OCI-LY7 (cell line): ENCODE data around the gene CCAR1.
"Not testable (repeated sequence)": the region's sequence is repeated elsewhere in the genome, so short reads cannot be mapped to it uniquely, and the experiment has no call there.

Experiments used
- EZH2phosphoT487 ChIP-seq: fragments of 200-600 bp; sonication (generic); IDR thresholded peaks from 2 replicates; pipeline ENCODE4 v1.6.1; 2018; ENCODE audit warnings: low read depth, borderline replicate concordance, mild to moderate bottlenecking, mixed run types, antibody characterized with exemption, low read length, moderate library complexity, mixed read lengths
- TF ChIP-seq, protein P1 (sequence below): fragments of 200-600 bp; sonication (generic); conservative IDR thresholded peaks from 2 replicates; pipeline ENCODE4 v1.5.1; 2014; ENCODE audit warnings: mild to moderate bottlenecking, antibody characterized with exemption, low read length, moderate library complexity, mixed read lengths

DNA sequence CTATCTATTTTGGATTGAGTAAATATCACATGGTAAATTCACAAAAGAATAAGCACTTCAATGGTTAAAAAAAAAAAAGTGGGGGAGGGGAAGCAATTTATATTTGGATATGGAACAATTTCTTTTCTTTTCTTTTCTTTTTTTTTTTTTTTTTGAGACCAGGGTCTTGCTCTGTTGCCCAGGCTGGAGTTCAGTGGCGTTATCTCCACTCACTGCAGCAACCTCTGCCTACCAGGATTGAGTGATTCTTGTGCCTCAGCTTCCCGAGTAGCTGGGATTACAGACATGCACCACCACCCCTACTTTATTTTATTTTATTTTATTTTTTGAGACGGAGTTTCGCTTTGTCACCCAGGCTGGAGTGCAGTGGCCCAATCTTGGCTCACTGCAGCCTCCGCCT is 12.1 kb upstream of the CCAR1 start:
- TF ChIP-seq, protein P1, sequence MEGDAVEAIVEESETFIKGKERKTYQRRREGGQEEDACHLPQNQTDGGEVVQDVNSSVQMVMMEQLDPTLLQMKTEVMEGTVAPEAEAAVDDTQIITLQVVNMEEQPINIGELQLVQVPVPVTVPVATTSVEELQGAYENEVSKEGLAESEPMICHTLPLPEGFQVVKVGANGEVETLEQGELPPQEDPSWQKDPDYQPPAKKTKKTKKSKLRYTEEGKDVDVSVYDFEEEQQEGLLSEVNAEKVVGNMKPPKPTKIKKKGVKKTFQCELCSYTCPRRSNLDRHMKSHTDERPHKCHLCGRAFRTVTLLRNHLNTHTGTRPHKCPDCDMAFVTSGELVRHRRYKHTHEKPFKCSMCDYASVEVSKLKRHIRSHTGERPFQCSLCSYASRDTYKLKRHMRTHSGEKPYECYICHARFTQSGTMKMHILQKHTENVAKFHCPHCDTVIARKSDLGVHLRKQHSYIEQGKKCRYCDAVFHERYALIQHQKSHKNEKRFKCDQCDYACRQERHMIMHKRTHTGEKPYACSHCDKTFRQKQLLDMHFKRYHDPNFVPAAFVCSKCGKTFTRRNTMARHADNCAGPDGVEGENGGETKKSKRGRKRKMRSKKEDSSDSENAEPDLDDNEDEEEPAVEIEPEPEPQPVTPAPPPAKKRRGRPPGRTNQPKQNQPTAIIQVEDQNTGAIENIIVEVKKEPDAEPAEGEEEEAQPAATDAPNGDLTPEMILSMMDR = not testable (repeated sequence)
- not testable (repeated sequence) for TF ChIP-seq EZH2phosphoT487
